NCI-H774 (cell line): ENCODE data around the gene DCP2.

Experiments
- DNase-seq: peaks from one replicate; lab custom pipeline; 2025; lab: John Stamatoyannopoulos, UW

DCP2 gene

GRCh38 chr5:113068559-113068958, 92.0 kb downstream of the DCP2 start:
- no peak for DNase-seq
